ENCODE results near the gene AP2S1.
A peak's percentile ranks its signal among the peaks of the same experiment; 100 is the strongest.
"Not testable (repeated sequence)": the region's sequence is repeated elsewhere in the genome, so short reads cannot be mapped to it uniquely, and the experiment has no call there.

Gene AP2S1

DNA sequence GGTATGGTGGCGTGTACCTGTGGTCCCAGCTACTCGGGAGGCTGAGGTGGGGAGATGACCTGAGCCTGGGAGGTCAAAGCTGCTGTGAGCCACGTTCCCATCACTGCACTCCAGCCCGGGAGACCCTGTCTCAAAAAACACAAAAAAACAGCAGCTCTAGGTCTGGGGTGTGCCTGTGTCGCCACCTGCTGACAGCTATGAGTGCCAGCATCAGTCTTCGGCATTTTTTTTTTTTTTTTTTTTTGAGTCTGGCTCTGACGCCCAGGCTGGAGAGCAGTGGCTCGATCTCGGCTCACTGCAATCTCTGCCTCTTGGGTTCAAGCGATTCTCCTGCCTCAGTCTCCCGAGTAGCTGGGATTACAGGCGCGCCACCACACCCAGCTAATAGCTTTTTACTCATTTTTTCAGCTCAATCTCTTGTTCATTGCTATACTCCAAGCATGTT, 10.1 kb downstream of the AP2S1 start:
- DNase-seq: peak; percentile 54 to 57

DNA sequence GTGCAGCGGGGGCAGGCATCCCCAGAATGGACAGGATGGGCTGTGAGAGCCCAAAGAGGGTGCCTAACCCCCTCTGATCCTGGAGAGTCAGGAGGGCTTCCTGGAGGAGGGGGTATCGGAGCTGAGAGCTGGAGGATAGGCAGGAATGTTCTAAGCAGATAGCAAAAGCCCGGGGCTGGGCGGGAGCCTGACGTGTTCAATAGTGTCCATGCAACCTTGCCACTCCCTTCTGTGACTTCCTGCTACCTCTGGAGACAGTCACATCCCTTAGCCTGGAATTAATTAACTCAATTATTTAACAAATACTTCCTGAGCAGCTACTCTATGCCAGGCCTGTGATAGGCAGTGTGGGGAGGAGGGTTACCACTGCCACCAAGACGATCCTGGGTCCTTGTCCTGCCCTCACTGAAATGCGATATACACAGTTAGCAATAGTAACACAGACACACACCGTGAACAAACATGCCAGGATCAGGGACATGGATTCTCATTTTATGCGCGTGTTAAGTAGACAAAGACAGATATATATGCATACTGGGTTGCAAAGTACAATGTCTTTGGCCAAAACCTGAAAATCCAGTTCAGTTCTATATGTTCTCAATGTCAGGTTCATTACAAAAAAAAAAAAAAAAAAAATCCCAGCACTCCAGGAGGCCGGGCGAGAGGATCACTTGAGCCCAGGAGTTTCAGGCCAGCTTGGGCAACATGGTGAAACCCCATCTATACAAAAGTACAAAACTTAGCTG, 10.7 kb downstream of the AP2S1 start:
- DNase-seq: no peak

DNA sequence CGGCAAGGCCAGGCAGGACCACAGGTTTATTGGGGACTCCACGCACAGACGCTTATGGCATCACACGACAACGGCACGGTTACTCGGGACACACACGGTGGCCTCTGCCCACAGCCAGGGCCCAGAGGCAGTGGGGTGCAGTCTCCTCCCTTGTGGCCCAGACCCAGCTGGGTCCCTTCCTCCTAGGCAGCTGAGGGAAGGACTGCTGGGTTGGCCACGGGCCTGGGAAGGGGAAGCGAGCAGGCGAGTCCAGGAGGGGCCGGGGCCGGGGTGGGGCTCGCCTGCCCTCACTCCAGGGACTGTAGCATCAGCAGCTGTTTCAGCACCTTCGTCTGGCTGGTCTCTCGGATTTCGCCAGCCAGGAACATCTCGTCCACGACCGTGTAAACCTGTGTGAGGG, 12.5 kb downstream of the AP2S1 start:
- no peak for DNase-seq

DNA sequence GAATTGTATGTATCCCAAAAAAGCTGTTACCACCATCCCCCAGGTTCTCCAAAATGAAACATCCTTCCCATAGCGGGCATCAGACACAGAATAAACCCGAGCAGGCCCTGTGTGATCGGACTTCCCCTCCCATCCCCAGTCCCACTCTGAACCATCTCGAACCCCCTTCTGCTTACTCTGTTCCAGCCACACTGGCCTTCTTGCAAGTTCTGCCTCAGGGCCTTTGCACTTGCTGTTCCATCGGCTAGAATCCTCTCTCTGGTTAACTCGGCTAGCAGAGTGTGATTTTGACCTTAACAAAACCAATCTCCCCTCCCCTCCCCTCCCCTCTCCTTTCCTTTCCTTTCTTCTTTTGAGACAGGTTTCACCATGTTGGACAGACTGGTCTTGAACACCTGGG, 15.7 kb downstream of the AP2S1 start:
- DNase-seq: no peak

DNA sequence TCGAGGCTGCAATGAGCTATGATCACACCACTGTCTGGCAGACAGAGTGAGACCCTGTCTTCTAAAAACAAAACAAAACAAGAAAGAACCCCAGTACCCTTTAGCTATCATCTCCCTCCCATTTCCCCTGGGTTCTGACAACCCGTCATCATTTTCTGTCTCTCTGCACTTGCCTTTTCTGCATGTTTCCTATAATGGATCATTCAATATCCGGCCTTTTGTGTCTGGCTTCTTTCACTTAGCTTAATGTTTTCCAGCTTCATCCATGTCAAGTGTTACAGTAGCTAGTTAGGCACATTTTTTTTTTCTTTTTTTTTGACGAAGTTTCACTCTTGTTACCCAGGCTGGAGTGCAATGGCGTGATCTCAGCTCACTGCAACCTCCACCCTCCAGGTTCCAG, 16.5 kb downstream of the AP2S1 start:
- DNase-seq: no peak

DNA sequence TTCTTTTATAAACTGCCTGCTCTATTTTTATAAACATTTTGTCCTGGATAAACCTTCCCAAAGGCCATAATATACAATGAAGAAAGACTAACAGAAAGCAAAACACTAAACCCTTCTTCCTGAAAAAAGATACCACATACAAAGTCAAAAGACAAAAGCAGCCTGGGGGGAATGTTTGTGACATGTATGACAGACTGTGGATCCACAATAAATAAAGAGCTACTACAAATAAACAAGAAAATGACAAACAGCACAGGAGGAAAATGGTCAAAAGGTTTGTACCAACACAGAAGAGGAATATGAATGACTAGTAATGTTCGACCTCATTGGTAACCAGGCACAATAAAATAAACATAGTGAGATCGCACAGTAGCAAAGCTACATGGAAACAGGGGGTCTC, 19.8 kb downstream of the AP2S1 start:
- no peak for DNase-seq

DNA sequence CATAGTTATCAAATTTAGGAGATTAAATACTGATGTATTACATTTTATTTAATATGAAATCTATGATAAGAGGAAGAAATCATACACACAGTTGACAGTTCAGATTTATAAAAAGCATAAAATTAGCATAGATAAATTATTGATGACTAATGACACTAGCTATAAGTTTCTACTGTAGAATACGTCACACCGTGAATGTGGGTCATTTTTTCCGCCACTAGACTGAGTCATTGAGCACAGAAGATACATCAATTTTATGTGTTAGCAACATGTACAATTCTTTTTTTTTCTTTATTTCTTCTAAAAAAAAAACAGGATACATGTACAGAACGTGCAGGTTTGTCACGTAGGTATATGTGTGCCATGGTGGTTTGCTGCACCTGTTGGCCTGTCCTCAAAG, 22.2 kb downstream of the AP2S1 start:
- peak; percentile 62 to 64 for DNase-seq

DNA sequence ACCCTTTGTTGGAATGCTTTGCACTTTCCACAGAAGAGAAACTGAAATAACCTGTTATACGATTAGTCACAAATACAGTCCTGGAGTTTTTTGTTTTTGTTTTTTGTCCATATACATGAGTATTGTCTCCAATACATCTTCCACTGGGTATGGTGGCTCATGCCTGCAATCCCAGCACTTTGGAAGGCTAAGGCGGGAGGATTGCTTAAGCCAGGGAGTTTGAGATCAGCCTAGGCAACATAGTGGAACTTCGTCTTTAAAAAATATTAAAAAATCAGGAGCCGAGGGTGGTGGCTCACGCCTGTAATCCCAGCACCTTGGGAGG, 25.0 kb downstream of the AP2S1 start:
- no peak for DNase-seq

DNA sequence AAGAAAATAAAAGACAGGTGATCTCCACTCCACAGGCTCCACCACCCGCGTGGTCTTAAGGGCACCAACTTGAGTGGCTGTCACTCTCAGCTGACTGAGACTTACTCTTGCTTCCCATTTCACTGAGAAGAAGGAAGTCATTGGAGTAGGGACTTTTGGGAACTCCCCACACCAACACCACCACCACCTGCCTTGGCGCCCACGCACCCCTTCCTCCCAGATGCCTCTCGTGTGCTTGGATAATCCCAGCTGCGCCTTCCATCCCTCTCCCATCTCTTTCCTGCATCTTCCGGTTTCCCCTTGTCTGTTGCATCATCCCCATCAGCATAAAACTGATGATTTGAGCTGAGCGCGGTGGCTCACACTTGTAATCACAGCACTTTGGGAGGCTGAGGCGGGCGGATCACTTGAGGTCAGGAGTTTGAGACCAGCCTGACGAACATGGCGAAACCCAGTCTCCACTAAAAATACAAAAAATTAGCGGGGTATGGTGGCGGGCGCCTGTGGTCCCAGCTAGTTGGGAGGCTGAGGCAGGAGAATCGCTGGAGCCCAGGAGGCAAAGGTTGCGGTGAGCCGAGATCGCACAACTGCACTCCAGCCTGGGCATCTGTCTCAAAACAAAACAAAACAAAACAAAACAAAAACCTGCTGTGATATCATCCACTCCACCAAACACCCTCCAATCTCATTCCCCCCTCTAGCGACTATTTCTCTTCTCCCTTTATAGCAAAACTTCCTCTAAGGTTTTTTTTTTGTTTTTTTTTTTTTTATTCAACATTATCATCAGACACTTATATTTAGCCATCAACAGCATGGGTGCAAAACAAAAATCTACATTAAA, 25.5 kb downstream of the AP2S1 start:
- no peak for DNase-seq

DNA sequence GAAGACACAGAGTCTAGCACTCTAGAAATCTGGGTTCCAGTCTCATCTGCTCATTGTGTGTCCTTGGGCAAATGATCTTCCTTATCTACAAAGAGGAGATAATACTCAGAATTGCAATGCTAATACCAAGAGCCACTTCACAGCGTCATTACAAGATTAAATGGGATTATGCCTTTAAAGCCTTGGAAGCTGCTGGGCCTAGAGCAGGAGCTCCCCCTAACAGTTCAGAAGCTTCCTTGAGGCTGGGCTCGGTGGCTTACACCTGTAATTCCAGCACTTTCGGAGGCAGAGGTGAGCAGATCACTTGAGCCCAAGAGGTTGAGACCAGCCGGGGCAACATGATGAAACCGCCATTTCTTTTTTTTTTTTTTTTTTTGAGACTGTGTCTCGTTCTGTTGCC, 27.6 kb downstream of the AP2S1 start:
- no peak for DNase-seq

DNA sequence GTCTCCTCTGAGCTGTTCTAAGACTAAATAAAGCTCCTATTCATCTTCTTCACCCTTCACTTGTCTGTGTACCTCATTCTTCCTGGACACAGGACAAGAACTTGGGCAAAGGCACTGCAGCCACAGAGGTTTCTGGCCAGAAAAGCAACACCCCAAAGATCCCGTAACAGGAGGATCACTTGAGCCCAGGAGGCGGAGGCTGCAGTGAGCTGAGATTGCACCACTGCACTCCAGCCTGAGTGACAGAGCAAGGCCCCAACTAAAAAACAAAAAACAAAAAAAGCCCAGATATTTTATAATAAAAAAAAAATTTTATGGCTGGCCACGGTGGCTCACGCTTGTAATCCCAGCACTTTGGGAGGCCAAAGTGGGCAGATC, 28.2 kb downstream of the AP2S1 start:
- DNase-seq: not testable (repeated sequence)

DNA sequence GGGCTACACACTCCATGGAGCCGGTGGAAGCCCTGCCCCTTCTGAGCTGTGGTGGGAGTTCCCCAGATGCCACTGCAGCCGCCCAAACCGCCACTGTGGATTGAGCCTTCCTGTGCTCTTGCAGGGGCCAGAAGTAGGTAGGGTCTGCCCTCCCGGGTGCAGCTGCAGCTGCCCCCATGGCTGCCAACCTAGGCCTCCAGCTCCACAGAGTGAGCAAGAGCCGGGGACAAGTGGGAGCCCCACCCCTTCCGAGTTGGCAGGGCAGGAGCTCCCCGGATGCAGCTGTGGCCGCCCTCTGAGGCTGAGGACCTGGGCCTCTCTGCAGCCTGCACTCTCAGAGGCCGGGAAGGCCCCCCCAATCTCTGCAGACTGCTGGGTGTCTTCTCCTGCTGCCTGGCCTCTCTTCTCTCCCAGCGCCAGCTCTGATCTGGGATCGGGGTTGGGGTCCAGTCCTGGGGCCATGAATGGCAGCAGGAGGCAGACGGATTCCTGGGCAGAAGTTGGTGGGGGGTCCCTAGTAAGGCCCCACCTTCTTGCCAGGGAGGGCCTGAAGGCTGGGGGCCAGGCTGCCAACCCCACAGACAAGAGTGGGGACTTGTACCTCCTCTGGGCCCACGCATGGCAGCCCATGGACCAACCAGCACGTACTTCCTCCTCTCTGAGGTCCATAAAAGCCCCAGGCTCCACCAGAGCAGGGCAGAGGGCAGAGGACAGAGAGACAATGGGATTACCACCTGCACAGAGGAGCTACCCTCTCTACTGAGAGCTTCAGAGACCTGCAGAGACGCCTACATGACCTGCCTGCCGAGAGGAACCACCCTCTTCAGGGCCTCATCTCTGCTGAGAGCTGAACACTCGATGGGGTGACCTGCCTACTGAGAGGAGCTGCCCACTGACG, 28.9 kb downstream of the AP2S1 start:
- peak; percentile 54 to 66 for DNase-seq

DNA sequence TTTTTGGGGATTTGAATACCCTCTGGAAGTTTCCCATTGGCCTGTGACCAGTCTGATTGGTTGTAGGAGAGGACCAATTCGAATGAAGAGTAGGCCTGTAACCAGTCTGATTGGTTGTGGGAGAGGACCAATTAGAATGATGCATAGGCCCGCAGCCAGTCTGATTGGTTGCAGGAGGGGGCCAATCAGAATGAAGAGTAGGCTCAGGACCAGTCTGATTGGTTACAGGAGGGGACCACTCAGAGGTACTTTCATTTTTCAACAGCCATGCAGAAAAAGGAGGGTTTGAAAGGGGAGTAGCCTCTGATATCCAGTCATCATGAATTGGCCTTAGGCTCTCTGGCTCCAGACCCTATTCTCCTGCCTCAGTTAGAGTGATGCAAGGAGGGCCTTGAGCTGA, 31.8 kb downstream of the AP2S1 start:
- peak in 1 of 2 donors; percentile 7 for DNase-seq

DNA sequence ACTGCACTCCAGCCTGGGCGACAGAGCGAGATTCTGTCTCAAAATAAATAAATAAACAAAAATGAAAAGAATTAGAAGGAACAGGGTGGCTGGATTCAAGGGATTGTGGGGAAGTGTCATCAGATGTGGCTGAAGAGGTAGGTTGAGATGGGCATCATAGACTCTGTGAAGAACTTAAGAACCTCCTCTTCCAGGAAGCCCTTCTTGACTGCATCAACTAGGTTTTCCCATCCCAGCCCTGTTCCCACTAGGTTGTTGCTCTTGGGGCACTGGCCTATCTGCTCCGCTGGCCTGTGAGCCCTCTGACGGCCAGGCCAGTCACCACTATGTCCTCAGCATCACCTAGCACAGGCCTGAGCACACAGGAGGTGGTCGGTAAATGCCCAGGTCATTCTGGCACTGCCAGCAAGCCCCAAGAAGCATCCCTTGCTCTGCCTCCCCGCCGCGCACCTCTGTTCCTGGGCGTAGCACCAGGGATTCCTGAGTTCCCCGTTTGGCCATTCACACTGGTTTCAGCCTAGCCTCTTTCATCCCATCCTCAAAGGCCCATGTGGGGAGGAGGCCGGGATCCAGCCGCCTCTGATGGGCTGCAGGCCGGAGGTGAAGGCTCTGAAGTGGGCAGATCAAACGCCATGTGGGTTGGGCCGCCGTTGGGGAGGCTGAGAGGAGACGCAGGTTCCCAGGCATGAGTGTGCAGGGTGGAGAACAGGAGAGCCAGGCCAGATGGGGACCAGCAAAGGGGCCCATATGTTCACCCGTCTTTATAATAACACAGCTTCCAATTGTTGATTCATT, 34.6 kb downstream of the AP2S1 start:
- DNase-seq: no peak

DNA sequence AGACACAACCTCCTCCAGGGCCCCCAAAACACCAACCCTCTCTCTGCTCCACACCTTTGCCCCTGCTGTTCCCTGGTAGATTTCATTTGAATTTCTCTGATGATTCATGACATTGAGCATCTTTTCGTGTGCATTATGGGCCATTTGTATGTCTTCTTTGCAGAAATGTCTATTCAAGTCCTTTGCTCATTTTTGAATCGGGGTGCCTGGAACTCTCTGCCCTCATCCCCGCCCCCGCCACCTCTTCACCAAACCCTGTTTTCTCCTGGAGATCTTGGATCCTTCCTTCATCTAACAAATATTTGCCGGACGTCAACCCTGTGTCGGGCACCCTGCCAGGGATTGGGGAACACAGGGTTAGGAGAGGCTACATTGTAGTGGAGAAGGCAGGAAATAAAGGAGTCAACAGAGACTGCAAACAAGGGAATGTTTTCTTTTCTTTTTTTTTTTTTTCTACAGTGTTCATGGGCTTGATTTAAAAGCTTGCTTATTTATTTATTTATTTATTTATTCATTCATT, 36.7 kb downstream of the AP2S1 start:
- DNase-seq: no peak

DNA sequence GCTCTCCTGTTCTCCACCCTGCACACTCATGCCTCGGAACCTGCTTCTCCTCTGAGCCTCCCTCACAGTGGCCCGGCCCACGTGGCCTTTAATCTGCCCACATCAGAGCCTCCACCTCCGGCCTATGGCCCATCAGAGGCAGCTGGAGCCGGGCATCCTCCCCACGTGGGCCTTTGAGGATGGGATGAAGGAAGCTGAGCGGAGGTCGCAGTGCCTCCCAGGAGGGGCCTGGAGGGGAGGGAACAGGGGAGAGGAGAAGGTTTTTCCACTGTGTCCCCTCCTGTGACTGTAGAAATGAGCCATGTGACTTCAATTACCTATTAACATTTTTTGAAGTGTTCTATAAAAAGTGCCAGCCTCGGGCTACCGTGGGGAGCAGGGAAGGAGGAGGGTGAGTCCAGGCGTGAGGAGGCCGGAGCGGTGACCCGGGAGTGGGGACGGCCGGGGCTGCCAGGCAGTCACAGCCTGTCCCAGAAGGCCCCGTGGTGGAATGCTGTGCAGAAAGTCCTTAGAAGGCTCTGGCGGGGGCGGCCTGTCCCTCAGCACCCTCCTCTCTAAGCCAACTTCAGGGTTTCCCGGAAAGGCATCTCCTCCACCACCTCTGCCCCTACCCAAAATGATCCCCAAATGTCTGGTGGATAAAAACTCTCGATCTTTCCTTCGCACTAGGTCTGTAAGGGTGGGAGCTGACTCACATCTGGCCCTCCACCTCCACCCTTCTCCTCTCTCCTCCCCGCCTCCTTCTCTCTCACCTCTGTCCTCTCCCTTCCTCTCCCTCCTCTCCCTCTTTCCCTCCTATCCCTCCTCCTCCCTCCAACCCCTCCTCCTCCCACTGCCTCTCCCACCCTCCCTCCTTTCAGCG, 37.4 kb downstream of the AP2S1 start:
- no peak for DNase-seq

DNA sequence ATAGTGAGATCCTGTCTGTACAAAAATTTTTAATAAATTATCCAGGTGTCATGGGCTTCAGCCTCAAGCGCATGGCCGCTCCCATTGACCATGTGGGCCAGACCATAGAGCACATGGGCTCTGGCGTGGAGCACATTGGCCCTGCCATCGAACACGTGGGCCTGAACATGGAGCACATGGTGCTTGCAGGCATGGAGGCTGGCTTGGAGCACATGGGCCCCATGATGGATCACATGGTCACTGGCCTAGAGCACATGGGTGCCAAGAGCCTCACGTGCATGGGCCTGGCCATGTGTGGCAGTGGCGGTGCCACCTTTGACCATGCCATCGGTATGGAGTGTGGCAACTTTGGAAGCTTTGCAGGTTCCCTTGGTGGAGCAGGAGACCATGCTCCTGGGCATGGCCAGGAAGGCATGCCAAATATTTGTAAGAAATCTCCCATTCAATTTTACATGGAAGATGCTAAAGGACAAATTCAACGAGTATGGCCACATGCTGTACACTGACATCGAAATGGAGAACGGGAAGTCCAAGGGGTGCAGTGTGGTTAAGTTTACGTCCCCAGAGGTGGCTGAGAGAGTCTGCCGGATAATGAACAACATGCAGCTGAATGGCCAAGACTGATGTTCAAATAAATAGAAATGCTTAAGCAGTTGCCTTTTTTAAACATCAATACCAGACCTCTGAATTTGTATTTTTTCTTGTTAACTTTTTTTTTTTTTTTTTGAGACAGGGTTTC, 40.9 kb downstream of the AP2S1 start:
- no peak for DNase-seq

DNA sequence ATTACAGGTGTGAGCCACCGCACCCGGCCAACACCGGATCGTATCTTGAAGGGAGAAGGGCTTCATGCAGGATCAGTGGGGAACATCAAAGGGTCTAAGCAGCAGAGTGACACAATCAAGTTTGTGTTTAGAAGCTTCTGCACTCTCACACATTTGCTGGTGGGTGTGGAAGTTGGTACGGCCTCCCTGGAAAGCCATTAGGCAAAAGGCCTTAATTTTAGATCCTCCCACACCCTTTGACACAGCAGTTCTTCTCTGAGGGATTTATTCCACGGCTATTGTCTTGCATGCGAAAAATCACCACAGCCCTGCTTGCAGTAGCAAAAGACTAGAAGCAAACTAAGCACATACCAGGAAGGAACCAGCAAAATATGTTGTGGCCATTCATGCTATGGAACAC, 44.0 kb downstream of the AP2S1 start:
- DNase-seq: no peak

DNA sequence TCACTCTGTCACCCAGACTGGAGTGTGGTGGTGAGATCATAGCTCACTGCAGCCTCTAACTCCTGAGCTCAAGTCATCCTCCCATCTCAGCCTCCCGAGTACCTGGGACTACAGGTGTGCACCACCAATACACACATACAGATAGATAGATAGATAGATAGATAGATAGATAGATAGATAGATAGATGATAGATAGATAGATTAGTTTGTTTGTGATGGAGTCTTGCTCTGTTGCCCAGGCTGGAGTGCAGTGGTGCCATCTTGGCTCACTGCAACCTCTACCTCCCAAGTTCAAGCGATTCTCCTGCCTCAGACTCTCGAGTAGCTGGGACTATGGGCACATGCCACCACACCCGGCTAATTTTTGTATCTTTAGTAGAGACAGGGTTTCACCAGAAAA, 46.2 kb downstream of the AP2S1 start:
- not testable (repeated sequence) for DNase-seq

DNA sequence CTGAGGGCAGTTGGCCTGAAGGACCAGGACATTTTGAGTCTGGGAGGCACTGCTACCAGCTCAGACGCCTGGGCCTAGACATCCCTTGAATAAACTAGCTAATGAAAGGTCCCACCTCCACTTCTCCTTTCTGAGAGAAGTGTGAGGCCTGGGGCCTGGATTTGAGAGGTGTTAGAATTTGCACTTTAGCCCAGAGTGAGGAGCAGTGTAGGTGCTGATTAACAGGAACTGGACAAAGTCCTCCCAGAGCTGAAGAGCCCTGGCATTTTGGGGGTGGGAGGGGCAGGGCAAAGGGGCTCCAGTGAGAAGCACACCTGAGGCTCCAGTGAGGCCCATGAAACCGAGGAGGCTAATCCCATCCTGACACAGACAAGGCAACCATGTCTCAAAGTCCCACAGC, 47.1 kb downstream of the AP2S1 start:
- no peak for DNase-seq

DNA sequence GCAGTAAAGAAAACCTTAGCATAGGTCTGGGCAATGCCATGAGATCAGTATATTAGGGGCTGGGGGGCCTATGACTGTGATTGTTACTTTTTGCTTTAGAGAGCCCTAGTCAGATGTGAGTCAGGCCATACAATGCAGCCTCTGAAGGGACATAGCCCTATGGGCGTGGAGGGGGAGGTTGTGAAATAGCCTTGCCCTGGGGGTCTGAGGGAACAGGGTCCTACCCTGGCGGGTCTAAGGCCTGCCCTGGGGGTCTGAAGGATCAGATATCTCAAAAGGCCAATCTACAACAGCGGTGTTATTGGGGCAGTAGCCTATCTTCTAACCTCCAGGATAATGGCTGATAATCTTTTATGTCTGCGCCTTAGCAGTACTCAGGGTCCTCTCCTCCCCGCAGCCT, 48.5 kb downstream of the AP2S1 start:
- DNase-seq: no peak

Data from stimulated activated CD4-positive, alpha-beta T cell treated with anti-CD3 and anti-CD28 coated beads, Interleukin-2, amount 100 ng/mL, for 24 hours (primary cell).